ENCODE data around the gene STK32B. TPM values are rescaled to one million over a fixed set of nuclear protein-coding genes. Genes with fewer than 3 reads are reported as not detected.

Gene STK32B
- polyA plus RNA-seq, 2 of the 4 experiments (the other 2 are of a cell fraction), result 7.6 to 12.1 TPM

- Histone ChIP-seq H3K4me1 (no peaks in the 10 kb centered on the region), H3K9me3 (no peaks in the 10 kb centered on the region), H3K4me2 (no peak overlapping the region), H3K4me3 (no peak overlapping the region), H3K27ac (no peak overlapping the region)
- no peak for FAIRE-seq
- ChIA-PET CTCF (interaction anchor here (0.7 to 1.6 kb wide), 3 partner anchors 9 to 425 kb away, joined by 3 to 5 read pairs (median 3); no protein-coding TSS in a partner anchor), POLR2A (no interaction called here)
- WGBS (ENCODE audit: missing lambda C conversion rate), result 82% methylated on average over 9 of the region's 9 CpGs
- peak in 1 of 2 experiments; percentile 14 for DNase-seq (ENCODE audit: low read depth in 1 of 2, low spot score in 1 of 2)
- TF ChIP-seq CEBPB (IDR thresholded peaks at IDR 0.05) (no peak), NPAS2 (CRISPR knock-in tag; IDR thresholded peaks at IDR 0.05; ENCODE audit: borderline replicate concordance) (no peak), RNF2 (IDR thresholded peaks at IDR 0.05; ENCODE audit: borderline replicate concordance, low read depth) (no peak), JUN (IDR thresholded peaks at IDR 0.05) (no peak), USF2 (IDR thresholded peaks at IDR 0.05) (no peak), HOXB13 (CRISPR knock-in tag; IDR thresholded peaks at IDR 0.05; ENCODE audit: low read depth) (no peak), E2F6 (IDR thresholded peaks at IDR 0.05; ENCODE audit: borderline replicate concordance, low read depth) (no peak), JUNB (IDR thresholded peaks at IDR 0.05) (no peak), CTCF (IDR thresholded peaks at IDR 0.05) (no peak)
- ATAC-seq, result no peak; a peak in 1 of 6 replicates
These were observed 423.5 kb downstream of the STK32B start for GRCh38 chr4:5474756-5475155.

GRCh38 chr4:5477613-5478012 is 426.3 kb downstream of the STK32B start:
- FAIRE-seq, result no peak
- POLR2A ChIA-PET, result no interaction called here
- CTCF ChIA-PET, result interaction anchor here (1.1 kb wide), 1 partner anchor 312 kb away, joined by 3 read pairs; no protein-coding TSS in a partner anchor
- H3K4me2 ChIP-seq, result no peak overlapping the region
- 93% methylated on average over 6 of the region's 8 CpGs for WGBS (ENCODE audit: missing lambda C conversion rate)
- no peaks in the 10 kb centered on the region for H3K4me1 ChIP-seq
- ATAC-seq, result no peak
- H3K9me3 ChIP-seq, result no peaks in the 10 kb centered on the region
- TF ChIP-seq PBX3 (IDR thresholded peaks at IDR 0.05) (no peak), HDAC2 (IDR thresholded peaks at IDR 0.05) (no peak), MAFK (IDR thresholded peaks at IDR 0.05; ENCODE audit: partially characterized antibody) (no peak), POLR2A (IDR thresholded peaks at IDR 0.05; ENCODE audit: low read length) (no peak), CEBPB (IDR thresholded peaks at IDR 0.05) (no peak), GATA3 (IDR thresholded peaks at IDR 0.05; ENCODE audit: borderline replicate concordance) (no peak), BHLHE40 (IDR thresholded peaks at IDR 0.05; ENCODE audit: low read depth, low read length) (no peak), ZSCAN20 (CRISPR knock-in tag; IDR thresholded peaks at IDR 0.05) (no peak), JUNB (IDR thresholded peaks at IDR 0.05) (no peak), EP300 (IDR thresholded peaks at IDR 0.05) (no peak), ELK1 (IDR thresholded peaks at IDR 0.05; ENCODE audit: low read depth, low read length) (no peak), SREBF2 (IDR thresholded peaks at IDR 0.05) (no peak), ZC3H11A (IDR thresholded peaks at IDR 0.05) (no peak), HOXA7 (CRISPR knock-in tag; IDR thresholded peaks at IDR 0.05) (no peak), MAZ (IDR thresholded peaks at IDR 0.05; ENCODE audit: borderline replicate concordance, low read depth, low read length) (no peak), HEYL (CRISPR knock-in tag; IDR thresholded peaks at IDR 0.05) (no peak), TP53 (CRISPR knock-in tag; IDR thresholded peaks at IDR 0.05) (no peak)
- DNase-seq (ENCODE audit: low read depth in 1 of 2, low spot score in 1 of 2), result no peak
- H3K27ac ChIP-seq, result no peak overlapping the region
- H3K4me3 ChIP-seq, result no peak overlapping the region

Measured in A549 (cell line).